K562 (cell line): Measurements from ENCODE around the gene MAP4K1. TPM values are rescaled to one million over a fixed set of nuclear protein-coding genes. Genes with fewer than 3 reads are reported as not detected.

Experiments used
- ATAC-seq: fragments of 200-7000 bp; cut with Tn5 transposase; 3 replicates; pipeline ENCODE4 v1.9.1; 2020; ENCODE audit warnings: moderate library complexity
- BruUV-seq: library from RNA; stranded (reverse); fragments of 400-500 nt; replicated peaks from 2 replicates; lab custom pipeline; 2021; lab: Mats Ljungman, UMichigan
- CTCF ChIA-PET: fragments of 300-600 bp; formaldehyde crosslinking; extraction: SDS; loops from one replicate; lab custom pipeline; 2021; ENCODE audit warnings: low intra/inter-chr PET ratio; lab: Yijun Ruan, JAX
- POLR2A ChIA-PET: fragments of 300-600, 350-650 bp; sonication (Branson Sonifier 250); formaldehyde crosslinking; extraction: SDS; loops from one replicate; lab custom pipeline; 2021; ENCODE audit warnings: antibody characterized with exemption, inconsistent platforms; lab: Yijun Ruan, JAX
- DNase-seq, 4 experiments: peaks; one replicate each; pipeline versions ENCODE4 v3.0.0 to v3.0.0-alpha.2; 2011 to 2018; ENCODE audit warnings: low spot score in 3 of 4, mixed read lengths in 3 of 4; ENCODE audit errors: extremely low read depth in 1 of 4
- FAIRE-seq: peaks from 2 replicates; lab custom pipeline; 2011; peaks lifted over from hg19 to GRCh38; lab: Jason Lieb, UNC
- H2AFZ ChIP-seq: 2 replicates; pipeline ENCODE4 v1.6.0; 2011; ENCODE audit warnings: low read depth, low read length, control low read depth, inconsistent platforms
- H3K27ac ChIP-seq: fragments of 200-600 bp; 3 replicates; pipeline ENCODE4 v1.8.0; 2011; ENCODE audit warnings: low read depth, mild to moderate bottlenecking, control low read depth, inconsistent platforms, low read length, moderate library complexity, mixed read lengths; ENCODE audit errors: extremely low read depth
- H3K27me3 ChIP-seq, 2 experiments: fragments of 300-600 bp in 1 of 2; 2 replicates in 1 of 2; 3 replicates in 1 of 2; pipeline versions ENCODE4 v1.6.0 to v1.8.0; 2011; ENCODE audit warnings: inconsistent platforms in 2 of 2, low read length in 2 of 2, mild to moderate bottlenecking in 1 of 2, mixed read lengths in 1 of 2, moderate library complexity in 1 of 2; ENCODE audit not compliant: control insufficient read depth in 2 of 2, insufficient read depth in 2 of 2
- H3K36me3 ChIP-seq: fragments of 300-600 bp; 3 replicates; pipeline ENCODE4 v1.8.0; 2011; ENCODE audit warnings: mild to moderate bottlenecking, low read length, inconsistent platforms; ENCODE audit not compliant: control insufficient read depth, insufficient read depth
- H3K4me1 ChIP-seq, 2 experiments: fragments of 200-600 bp in 1 of 2; replicated peaks in 1 of 2; 2 replicates in 1 of 2; 3 replicates in 1 of 2; pipeline versions ENCODE4 v1.5.1 to v1.8.0; 2011; ENCODE audit warnings: inconsistent platforms in 2 of 2, low read length in 2 of 2, mild to moderate bottlenecking in 1 of 2, mixed read lengths in 1 of 2, moderate library complexity in 1 of 2; ENCODE audit not compliant: control insufficient read depth in 2 of 2, insufficient read depth in 2 of 2
- H3K4me2 ChIP-seq: 2 replicates; pipeline ENCODE4 v1.6.1; 2011; ENCODE audit warnings: low read length, control low read depth, inconsistent platforms, mixed read lengths; ENCODE audit not compliant: insufficient read depth
- H3K4me3 ChIP-seq: fragments of 200-600 bp; sonication (generic), shearing (Covaris generic); 2 replicates; pipeline ENCODE4 v1.5.1; 2016; ENCODE audit warnings: control low read depth, inconsistent platforms
- H3K79me2 ChIP-seq: fragments of 200-600 bp; 3 replicates; pipeline ENCODE4 v1.8.0; 2011; ENCODE audit warnings: low read length, inconsistent platforms; ENCODE audit not compliant: control insufficient read depth, insufficient read depth
- H3K9ac ChIP-seq, 2 experiments: 2 replicates each; pipeline versions ENCODE4 v1.6.0 to v1.6.1; 2011; ENCODE audit warnings: low read depth in 2 of 2, low read length in 2 of 2, control low read depth in 1 of 2, inconsistent platforms in 1 of 2, mild to moderate bottlenecking in 1 of 2, mixed read lengths in 1 of 2; ENCODE audit not compliant: insufficient read depth in 1 of 2
- H3K9me1 ChIP-seq: one replicate; pipeline ENCODE4 v1.6.0; 2011; ENCODE audit warnings: inconsistent platforms, mild to moderate bottlenecking, low read length, moderate library complexity; ENCODE audit not compliant: control insufficient read depth, insufficient read depth
- H3K9me3 ChIP-seq: replicated peaks from 2 replicates; pipeline ENCODE4 v1.5.1; 2011; ENCODE audit warnings: low read depth, low read length, inconsistent platforms; ENCODE audit not compliant: control insufficient read depth, insufficient read depth
- H4K20me1 ChIP-seq: replicated peaks from 2 replicates; pipeline ENCODE4 v1.6.1; 2011; ENCODE audit warnings: low read length, inconsistent platforms, mixed read lengths; ENCODE audit not compliant: control insufficient read depth, insufficient read depth
- ELF4 ChIP-seq: fragments of 450-650 bp; formaldehyde crosslinking; IDR thresholded peaks from 2 replicates; pipeline ENCODE4 v1.4.0; 2022; ENCODE audit warnings: missing genetic modification characterization
- FOXA1 ChIP-seq: fragments of 450-650 bp; IDR thresholded peaks from 2 replicates; pipeline ENCODE4 v1.6.1; 2016; ENCODE audit warnings: mild to moderate bottlenecking, borderline replicate concordance
- HDAC6 ChIP-seq: IDR thresholded peaks from 2 replicates; pipeline ENCODE4 v1.6.1; 2012; ENCODE audit warnings: low read depth, mild to moderate bottlenecking, control low read depth, inconsistent platforms, low read length, moderate library complexity
- HSF4 ChIP-seq: fragments of 250-450 bp; sonication (Bioruptor Pico); IDR thresholded peaks from 2 replicates; pipeline ENCODE4 v2.1.2; 2022; ENCODE audit warnings: mild to moderate bottlenecking, moderate library complexity, borderline replicate concordance
- MIER1 ChIP-seq: fragments of 450-650 bp; IDR thresholded peaks from 2 replicates; pipeline ENCODE4 v1.6.1; 2016; ENCODE audit warnings: antibody characterized with exemption, mild to moderate bottlenecking, low read depth
- PBX2 ChIP-seq, 2 experiments: IDR thresholded peaks in 1 of 2; conservative IDR thresholded peaks in 1 of 2; 2 replicates each; pipeline ENCODE4 v1.6.1; 2016; ENCODE audit warnings: low read depth in 2 of 2, mild to moderate bottlenecking in 1 of 2, missing compliant biosample characterization in 1 of 2, missing genetic modification characterization in 1 of 2, moderate library complexity in 1 of 2
- PHB2 ChIP-seq: fragments of 450-650 bp; IDR thresholded peaks from 2 replicates; pipeline ENCODE4 v1.6.1; 2017; ENCODE audit warnings: low read depth
- PKNOX1 ChIP-seq: fragments of 450-650 bp; IDR thresholded peaks from 2 replicates; pipeline ENCODE4 v1.6.1; 2016
- RBFOX2 ChIP-seq: fragments of 200-400 bp; formaldehyde crosslinking; IDR thresholded peaks from 2 replicates; pipeline ENCODE4 v1.6.1; 2017; ENCODE audit warnings: low read depth, mild to moderate bottlenecking, low read length, moderate library complexity
- YY1 ChIP-seq, 3 experiments: IDR thresholded peaks; 2 replicates each; pipeline ENCODE4 v1.6.1; 2011; ENCODE audit warnings: low read length in 2 of 3, mild to moderate bottlenecking in 2 of 3, moderate library complexity in 2 of 3, borderline replicate concordance in 1 of 3, control low read depth in 1 of 3, low read depth in 1 of 3; ENCODE audit not compliant: insufficient read depth in 3 of 3, insufficient replicate concordance in 2 of 3, control insufficient read depth in 1 of 3, insufficient read length in 1 of 3; ENCODE audit errors: extremely low read depth in 1 of 3
- ZBTB17 ChIP-seq: fragments of 450-650 bp; formaldehyde crosslinking; IDR thresholded peaks from 2 replicates; pipeline ENCODE4 v1.4.0; 2020; ENCODE audit warnings: mild to moderate bottlenecking
- ZFP30 ChIP-seq: fragments of 250-450 bp; sonication (Bioruptor Pico); IDR thresholded peaks from 2 replicates; pipeline ENCODE4 v1.8.0; 2022; ENCODE audit warnings: moderate library complexity, mild to moderate bottlenecking, inconsistent platforms, borderline replicate concordance
- ZNF347 ChIP-seq: fragments of 450-650 bp; formaldehyde crosslinking; IDR thresholded peaks from 2 replicates; pipeline ENCODE4 v1.4.0; 2020; ENCODE audit warnings: low read depth, mild to moderate bottlenecking, moderate library complexity
- ZNF445 ChIP-seq: fragments of 250-450 bp; sonication (Bioruptor Pico); IDR thresholded peaks from 2 replicates; pipeline ENCODE4 v1.4.0; 2020; ENCODE audit warnings: low read depth, mild to moderate bottlenecking, moderate library complexity
- WGBS: fragments of 100-300 bp; shearing (Covaris generic); methylation state at CpG from one replicate; pipeline ENCODE4 v1.1.6; 2016; ENCODE audit warnings: low coverage, mixed read lengths; ENCODE audit not compliant: insufficient coverage; ENCODE audit errors: missing lambda C conversion rate; 5-methylcytosine and 5-hydroxymethylcytosine counted together
- in situ Hi-C: fragments of 300-500 bp; cut with MboI; formaldehyde crosslinking; loops from 4 replicates; pipeline ENCODE4 v1.15.0; 2018; ENCODE audit warnings: inconsistent platforms, mixed read lengths
- intact Hi-C: fragments of 100-400 bp; cut with micrococcal nuclease; formaldehyde crosslinking; loops from 2 replicates; pipeline ENCODE4 v1.14.2; 2022
- polyA plus RNA-seq, 8 experiments: library from polyadenylated mRNA; depleted of rRNA in 4 of 8; stranded (reverse) in 5 of 8; unstranded in 3 of 8; fragments of >200 nt; fragmentation: Nextera tagmentation in 2 of 8; fragmentation: Illumina TruSeq in 1 of 8; extraction: Ambion mirVana in 2 of 8; extraction: Trizol in 1 of 8; gene quantifications; 2 replicates each; pipeline versions ENCODE4 v1.2.1 to v1.2.3, GENCODE V29; 2011 to 2014; ENCODE audit warnings: inconsistent platforms in 1 of 8, missing spikeins in 1 of 8
- total RNA-seq, 7 experiments: library from RNA; depleted of rRNA in 6 of 7; stranded (reverse); fragments of >200 nt in 6 of 7; fragmentation: Illumina TruSeq in 2 of 7; extraction: Trizol in 2 of 7; gene quantifications; 2 replicates each; pipeline versions ENCODE4 v1.2.1 to v1.2.3, GENCODE V29; 2011 to 2021; ENCODE audit warnings: low replicate concordance in 1 of 7
- TF ChIP-seq, protein P1 (sequence below): sonication (generic); IDR thresholded peaks from 2 replicates; pipeline ENCODE4 v1.6.1; 2016

MAP4K1 gene
- total and polyA plus RNA-seq, 9 of the 15 experiments (the other 6 are each of a cell fraction or from before 2014, with no cell fraction given), result 0.14 to 3.2 (median 0.73) TPM; not detected in 1

DNA sequence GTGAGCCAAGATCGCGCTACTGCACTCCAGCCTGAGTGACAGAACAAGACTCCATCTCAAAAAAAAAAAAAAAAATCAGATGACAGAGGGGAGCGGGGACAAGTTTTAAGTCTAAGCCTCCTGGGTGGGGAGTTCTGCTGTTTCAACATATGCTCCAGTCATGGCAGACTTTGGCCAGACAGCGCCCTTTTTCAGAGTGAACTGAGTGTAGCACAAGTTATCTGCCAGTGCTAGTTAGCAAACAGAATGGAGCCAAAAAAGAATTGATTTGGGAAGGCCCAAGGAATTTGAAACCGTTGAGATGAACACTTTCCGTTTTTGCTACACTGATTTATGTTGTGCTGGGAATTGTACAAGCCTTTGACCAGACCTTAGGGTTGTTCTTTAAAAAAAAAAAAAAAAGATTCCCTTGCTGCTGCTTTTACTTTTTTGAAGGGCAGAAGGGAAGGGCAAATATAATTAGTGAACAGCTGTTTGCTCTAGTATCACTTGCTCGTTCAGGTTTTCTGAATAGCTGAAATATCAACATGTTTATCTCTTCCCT is 35.3 kb upstream of the MAP4K1 start:
- peak overlapping the region; percentile 32; the same call in 1 of the 2 replicates for H3K4me2 ChIP-seq
- in situ Hi-C loops, result no loop called here
- no peak for FAIRE-seq
- TF ChIP-seq PBX2 (CRISPR knock-in tag; IDR thresholded peaks at IDR 0.05; ENCODE audit: low read depth) (no peak), PBX2 (tag; conservative IDR thresholded peaks at IDR 0.05; ENCODE audit: low read depth) (0 out of 2 replicates have a peak, but pooled peaks have one; percentile 14), PHB2 (no peak), RBFOX2 (no peak), ELF4 (CRISPR knock-in tag) (no peak), HSF4 (no peak), ZNF445 (CRISPR knock-in tag) (no peak), PKNOX1 (peak; percentile 55; the same call in 1 of the 2 replicates), MIER1 (no peak), ZNF347 (CRISPR knock-in tag) (no peak), ZBTB17 (CRISPR knock-in tag) (no peak), YY1 (IDR thresholded peaks at IDR 0.05; ENCODE audit: borderline replicate concordance in 1 of 3, control insufficient read depth in 1 of 3, extremely low read depth in 1 of 3, insufficient read depth in 3 of 3, insufficient read length in 1 of 3, insufficient replicate concordance in 2 of 3, low read depth in 1 of 3, low read length in 2 of 3) (no peak), ZFP30 (CRISPR knock-in tag) (no peak), HDAC6 (no peak), FOXA1 (no peak)
- TF ChIP-seq, protein P1, sequence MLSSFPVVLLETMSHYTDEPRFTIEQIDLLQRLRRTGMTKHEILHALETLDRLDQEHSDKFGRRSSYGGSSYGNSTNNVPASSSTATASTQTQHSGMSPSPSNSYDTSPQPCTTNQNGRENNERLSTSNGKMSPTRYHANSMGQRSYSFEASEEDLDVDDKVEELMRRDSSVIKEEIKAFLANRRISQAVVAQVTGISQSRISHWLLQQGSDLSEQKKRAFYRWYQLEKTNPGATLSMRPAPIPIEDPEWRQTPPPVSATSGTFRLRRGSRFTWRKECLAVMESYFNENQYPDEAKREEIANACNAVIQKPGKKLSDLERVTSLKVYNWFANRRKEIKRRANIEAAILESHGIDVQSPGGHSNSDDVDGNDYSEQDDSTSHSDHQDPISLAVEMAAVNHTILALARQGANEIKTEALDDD, result peak; percentile 53; the same call in 1 of the 2 replicates

More for the DNA sequence above, 35.3 kb upstream of the MAP4K1 start:
- Histone ChIP-seq H3K27me3 (no peaks in the 10 kb centered on the region), H3K4me3 (no peak overlapping the region; the same call in 1 of the 2 replicates), H3K36me3 (peaks cover 58% of the 10 kb centered on the region), H3K9me3 (no peaks in the 10 kb centered on the region), H2AFZ (no peak overlapping the region), H3K9ac (peak overlapping the region in 1 of 2 experiments; percentile 51; a peak in 1 of 4 replicates), H4K20me1 (peaks cover 38% of the 10 kb centered on the region), H3K9me1 (no peaks in the 10 kb centered on the region), H3K4me1 (peaks cover 38 to 48% of the 10 kb centered on the region in 2 experiments), H3K27ac (peak overlapping the region; percentile 81; the same call in 2 of the 3 replicates), H3K79me2 (peaks cover 100% of the 10 kb centered on the region)
- TSS peak; percentile 6 for BruUV-seq
- ATAC-seq (0 out of 3 replicates have a peak, but pooled peaks have one; percentile 12), DNase-seq (no peak)
- WGBS, result 33% methylated on average over 5 of the region's 7 CpGs
- CTCF ChIA-PET, result interaction anchor here (0.8 kb wide), 1 partner anchor 343 kb away, joined by 3 read pairs; no protein-coding TSS in a partner anchor
- POLR2A ChIA-PET, result interaction anchor here (0.6 to 3.2 kb wide), 6 partner anchors 9 to 89 kb away, joined by 3 to 20 read pairs (median 4); no protein-coding TSS in a partner anchor
- intact Hi-C loops, result loop anchor here (5.0 kb wide), 1 partner anchor 34 kb away; no protein-coding TSS in a partner anchor
